Posterior cingulate gyrus (tissue), 11 donors: ENCODE data around the gene ATF6.

Experiments
- DNase-seq, 10 donors: peaks; one replicate each; pipeline versions ENCODE4 v3.0.0 to v3.0.0-alpha.2; 2020 to 2021; ENCODE audit warnings: mixed read lengths in 3 of 10
- intact Hi-C: fragments of 100-400 bp; cut with DNase I; formaldehyde crosslinking; loops from one replicate; pipeline ENCODE4 v1.15.1; 2023

Gene ATF6

DNA sequence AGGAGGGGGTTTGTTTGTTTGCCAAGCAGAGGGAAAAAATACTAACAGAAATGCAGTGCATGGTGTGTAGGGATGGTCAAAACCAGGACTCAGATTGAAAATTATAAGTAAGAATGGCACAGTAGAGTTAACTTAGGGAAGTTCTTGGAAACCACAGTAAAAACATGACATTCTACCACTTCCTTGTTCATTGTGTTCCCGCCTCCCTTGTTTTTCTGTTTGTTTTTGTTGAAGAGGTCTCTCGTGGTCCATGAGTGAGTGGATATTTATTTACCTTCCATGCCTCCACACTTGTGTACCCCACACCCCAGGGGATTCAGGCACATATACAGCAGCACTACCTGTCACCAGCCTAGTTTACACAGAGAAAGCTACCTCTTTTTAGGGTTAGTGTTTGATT lies 187.9 kb downstream of the ATF6 start:
- DNase-seq, result no peak
- intact Hi-C loops, result no loop called here

GRCh38 chr1:161954466-161954865 lies 188.3 kb downstream of the ATF6 start:
- no peak for DNase-seq
- intact Hi-C loops, result no loop called here

GRCh38 chr1:161955606-161956005 lies 189.5 kb downstream of the ATF6 start:
- no peak for DNase-seq
- intact Hi-C loops, result no loop called here

DNA sequence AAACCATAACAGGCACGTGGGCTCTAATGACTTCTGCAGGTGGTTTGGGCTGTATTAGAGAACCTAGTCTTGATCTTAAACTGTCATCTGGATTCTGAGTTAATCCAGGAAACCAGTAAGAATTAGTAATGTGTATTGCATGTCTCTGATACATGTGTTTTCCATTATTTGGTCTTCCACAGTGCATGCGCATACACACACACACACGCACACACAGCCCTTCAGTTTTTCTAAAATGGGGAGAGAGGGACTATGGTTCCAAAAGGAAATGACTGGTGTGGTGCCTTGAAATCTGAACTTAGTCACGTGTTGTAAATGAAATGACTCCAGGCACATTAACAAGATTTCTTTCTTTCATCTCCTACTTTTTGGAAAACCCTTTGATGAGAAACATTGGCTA lies 190.0 kb downstream of the ATF6 start:
- intact Hi-C loops, result no loop called here
- DNase-seq, result no peak

DNA sequence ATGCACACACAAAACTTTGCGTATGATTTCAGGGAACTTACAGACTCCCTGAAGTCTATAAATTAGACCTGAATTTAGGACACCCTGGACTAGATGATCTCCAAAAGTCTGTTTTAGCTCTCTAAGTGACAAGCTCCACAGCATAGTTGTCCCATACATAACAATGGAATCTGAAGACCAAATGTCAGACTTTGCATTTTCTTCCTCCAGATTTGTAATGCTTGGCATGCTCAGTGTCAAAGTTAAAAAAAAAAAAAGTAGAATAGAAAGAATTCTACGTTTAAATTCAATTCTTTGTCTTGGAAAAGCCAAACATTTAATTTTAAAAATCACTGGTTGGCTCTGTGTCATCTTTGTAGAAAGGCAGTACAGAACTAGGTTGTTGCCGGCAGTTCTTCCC lies 190.8 kb downstream of the ATF6 start:
- DNase-seq, result no peak
- intact Hi-C loops, result no loop called here

- peak in 8 of 10 donors; percentile 29 to 89 (median 60) for DNase-seq
Measured at GRCh38 chr1:161958425-161958824, 192.3 kb downstream of the ATF6 start.

GRCh38 chr1:161962091-161962887 lies 196.2 kb downstream of the ATF6 start:
- intact Hi-C loops, result no loop called here
- DNase-seq, result no peak

More at GRCh38 chr1:161958425-161958824, 192.3 kb downstream of the ATF6 start:
- intact Hi-C loops, result no loop called here

DNA sequence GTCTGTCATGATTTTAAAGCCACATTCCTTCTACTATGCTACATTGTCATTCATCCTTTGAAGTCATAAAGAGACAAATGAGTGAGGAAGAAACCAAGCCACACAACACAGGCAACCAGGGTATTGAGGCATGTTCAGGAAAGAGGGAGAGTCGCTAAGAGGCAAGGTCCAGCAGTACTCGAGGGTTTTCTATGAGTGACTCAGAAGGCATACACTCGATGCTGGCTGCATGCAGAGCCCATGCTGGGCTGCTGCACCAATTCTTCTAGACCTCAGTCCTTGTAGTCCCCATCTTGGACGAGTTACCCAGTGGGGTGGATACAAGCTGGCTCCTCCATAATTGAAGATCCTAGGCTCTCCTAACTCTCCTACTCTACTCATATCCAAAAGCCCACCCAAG lies 199.9 kb downstream of the ATF6 start:
- intact Hi-C loops, result no loop called here
- no peak for DNase-seq

GRCh38 chr1:161970036-161970435 lies 203.9 kb downstream of the ATF6 start:
- intact Hi-C loops, result no loop called here
- DNase-seq, result no peak

DNA sequence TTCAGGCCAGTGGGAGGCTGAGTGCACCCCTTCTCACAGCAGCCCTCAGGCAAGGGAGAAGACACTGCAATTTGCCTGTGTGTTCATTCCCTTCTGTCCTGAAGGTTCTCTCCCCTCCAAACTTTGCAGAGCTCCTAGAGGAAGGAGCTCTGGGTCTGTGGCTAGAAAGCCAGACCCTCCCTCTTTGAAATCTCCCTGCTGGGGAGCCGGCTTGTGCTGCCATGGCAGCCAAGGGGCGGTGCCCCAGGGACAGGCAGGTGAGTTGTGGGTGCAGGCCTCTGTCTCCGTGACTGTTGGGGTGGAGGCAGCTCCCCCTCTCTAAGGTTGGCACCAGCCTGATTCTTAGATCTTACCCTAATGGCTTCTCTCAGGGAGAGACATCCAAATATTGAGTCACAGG lies 204.5 kb downstream of the ATF6 start:
- intact Hi-C loops, result no loop called here
- no peak for DNase-seq

GRCh38 chr1:161972828-161973227 lies 206.7 kb downstream of the ATF6 start:
- intact Hi-C loops, result no loop called here
- DNase-seq, result no peak

- DNase-seq, result no peak
- intact Hi-C loops, result no loop called here
Measured at GRCh38 chr1:161973924-161974845, 208.1 kb downstream of the ATF6 start.

GRCh38 chr1:161978011-161978790 lies 212.1 kb downstream of the ATF6 start:
- intact Hi-C loops, result no loop called here
- DNase-seq, result peak in 1 of 10 donors; percentile 75

GRCh38 chr1:161981126-161981525 lies 215.0 kb downstream of the ATF6 start:
- intact Hi-C loops, result loop anchor here (10.0 kb wide), 1 partner anchor 56 kb away; no protein-coding TSS in a partner anchor

GRCh38 chr1:161981735-161982506 lies 215.8 kb downstream of the ATF6 start:
- intact Hi-C loops, result loop anchor here (10.0 kb wide), 1 partner anchor 57 kb away; no protein-coding TSS in a partner anchor
- DNase-seq, result peak in 1 of 10 donors; percentile 62

More at GRCh38 chr1:161981126-161981525, 215.0 kb downstream of the ATF6 start:
- no peak for DNase-seq

GRCh38 chr1:161982507-161982895 lies 216.4 kb downstream of the ATF6 start:
- no peak for DNase-seq
- intact Hi-C loops, result loop anchor here (10.0 kb wide), 1 partner anchor 58 kb away; no protein-coding TSS in a partner anchor

- intact Hi-C loops, result loop anchor here (10.0 kb wide), 1 partner anchor 58 kb away; no protein-coding TSS in a partner anchor
- DNase-seq, result peak in 1 of 10 donors; percentile 78
Measured at GRCh38 chr1:161982917-161983316, 216.8 kb downstream of the ATF6 start.

DNA sequence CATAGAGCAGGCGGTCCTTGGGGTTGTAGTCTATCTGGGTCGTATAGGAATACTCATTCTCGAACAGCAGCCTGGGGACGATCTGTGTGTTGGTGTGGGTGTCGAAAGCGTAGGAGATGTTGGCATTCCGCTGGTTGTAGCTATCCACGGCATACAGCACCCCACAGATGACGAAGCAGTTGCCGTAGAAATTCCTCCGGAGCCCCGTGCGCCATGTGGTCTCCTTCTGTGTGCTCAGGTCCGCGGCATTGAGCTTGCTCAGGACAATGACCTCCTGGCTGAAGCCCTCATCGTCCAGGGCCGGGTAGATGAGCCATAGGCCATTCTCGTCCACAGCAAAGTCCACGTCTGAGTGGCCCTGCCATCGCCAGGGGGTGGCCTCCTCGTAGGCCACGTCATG lies 217.6 kb downstream of the ATF6 start:
- intact Hi-C loops, result loop anchor here (10.0 kb wide), 1 partner anchor 59 kb away; no protein-coding TSS in a partner anchor
- DNase-seq, result peak in 5 of 10 donors; percentile 19 to 90 (median 34)

- no peak for DNase-seq
- intact Hi-C loops, result loop anchor here (10.0 kb wide), 1 partner anchor 61 kb away; no protein-coding TSS in a partner anchor
Measured at GRCh38 chr1:161985301-161985822, 219.2 kb downstream of the ATF6 start.
